SK-N-SH treated with all-trans-retinoic acid at 6 μM for 48 hours (cell line): ENCODE data around the gene SGK1.

ENCODE experiments used
- ATAC-seq: fragments of 200-7000 bp; cut with Tn5 transposase; 3 replicates; pipeline ENCODE4 v1.9.1; 2020; ENCODE audit warnings: mild to moderate bottlenecking, moderate library complexity
- ARNTL ChIP-seq: fragments of 450-650 bp; formaldehyde crosslinking; IDR thresholded peaks from 2 replicates; pipeline ENCODE4 v1.5.0; 2020; ENCODE audit warnings: low read depth, mild to moderate bottlenecking, moderate library complexity, borderline replicate concordance
- BACH2 ChIP-seq: fragments of 250-450 bp; sonication (Bioruptor Pico); IDR thresholded peaks from 2 replicates; pipeline ENCODE4 v1.9.0; 2021; ENCODE audit warnings: mild to moderate bottlenecking, borderline replicate concordance
- ESRRG ChIP-seq: fragments of 250-450 bp; sonication (Bioruptor Pico); IDR thresholded peaks from 2 replicates; pipeline ENCODE4 v1.6.1; 2021; ENCODE audit warnings: mild to moderate bottlenecking
- GLIS3 ChIP-seq: fragments of 250-450 bp; sonication (Bioruptor Pico); IDR thresholded peaks from 2 replicates; pipeline ENCODE4 v1.5.0; 2020; ENCODE audit warnings: mild to moderate bottlenecking, moderate library complexity
- ISL1 ChIP-seq: fragments of 250-450 bp; sonication (Bioruptor Pico); IDR thresholded peaks from 2 replicates; pipeline ENCODE4 v2.1.2; 2022; ENCODE audit warnings: mild to moderate bottlenecking, moderate library complexity
- OSR1 ChIP-seq: fragments of 250-450 bp; sonication (Bioruptor Pico); IDR thresholded peaks from 2 replicates; pipeline ENCODE4 v1.8.0; 2022; ENCODE audit warnings: moderate library complexity, mild to moderate bottlenecking, inconsistent platforms
- PPARA ChIP-seq: fragments of 250-450 bp; sonication (Bioruptor Pico); IDR thresholded peaks from 2 replicates; pipeline ENCODE4 v1.5.0; 2020; ENCODE audit warnings: mild to moderate bottlenecking, borderline replicate concordance
- RARB ChIP-seq: fragments of 250-450 bp; sonication (Bioruptor Pico); IDR thresholded peaks from 2 replicates; pipeline ENCODE4 v1.8.0; 2021; ENCODE audit warnings: mild to moderate bottlenecking, moderate library complexity
- SNAI2 ChIP-seq: fragments of 250-450 bp; sonication (Bioruptor Pico); IDR thresholded peaks from 2 replicates; pipeline ENCODE4 v1.5.0; 2020; ENCODE audit warnings: mild to moderate bottlenecking, moderate library complexity
- TCF4 ChIP-seq: fragments of 250-450 bp; sonication (Bioruptor Pico); IDR thresholded peaks from 2 replicates; pipeline ENCODE4 v1.8.0; 2021; ENCODE audit warnings: mild to moderate bottlenecking, moderate library complexity, borderline replicate concordance
- TOX ChIP-seq: fragments of 250-450 bp; sonication (Bioruptor Pico); IDR thresholded peaks from 2 replicates; pipeline ENCODE4 v1.8.0; 2021; ENCODE audit warnings: mild to moderate bottlenecking, moderate library complexity, borderline replicate concordance
- ZC3H10 ChIP-seq: fragments of 250-450 bp; sonication (Bioruptor Pico); IDR thresholded peaks from 2 replicates; pipeline ENCODE4 v1.5.1; 2021; ENCODE audit warnings: mild to moderate bottlenecking, moderate library complexity
- ZFP3 ChIP-seq: fragments of 250-450 bp; sonication (Bioruptor Pico); IDR thresholded peaks from 2 replicates; pipeline ENCODE4 v1.5.0; 2020; ENCODE audit warnings: mild to moderate bottlenecking, moderate library complexity
- ZFP30 ChIP-seq: fragments of 450-650 bp; formaldehyde crosslinking; IDR thresholded peaks from 2 replicates; pipeline ENCODE4 v1.5.0; 2022; ENCODE audit warnings: mild to moderate bottlenecking, moderate library complexity
- ZNF565 ChIP-seq: fragments of 450-650 bp; formaldehyde crosslinking; conservative IDR thresholded peaks from 2 replicates; pipeline ENCODE4 v1.5.0; 2020; ENCODE audit warnings: low read depth, mild to moderate bottlenecking, moderate library complexity
- ZNF70 ChIP-seq: fragments of 450-650 bp; formaldehyde crosslinking; IDR thresholded peaks from 2 replicates; pipeline ENCODE4 v1.5.0; 2020; ENCODE audit warnings: mild to moderate bottlenecking, moderate library complexity
- ZNF8 ChIP-seq: fragments of 450-650 bp; formaldehyde crosslinking; IDR thresholded peaks from 2 replicates; pipeline ENCODE4 v1.5.0; 2020; ENCODE audit warnings: mild to moderate bottlenecking, moderate library complexity
- TF ChIP-seq, protein P1 (sequence below): fragments of 250-450 bp; sonication (Bioruptor Pico); IDR thresholded peaks from 2 replicates; pipeline ENCODE4 v1.8.0; 2020; ENCODE audit warnings: mild to moderate bottlenecking, moderate library complexity, borderline replicate concordance
- TF ChIP-seq, protein P2 (sequence below): fragments of 250-450 bp; sonication (Bioruptor Pico); IDR thresholded peaks from 2 replicates; pipeline ENCODE4 v1.8.0; 2021; ENCODE audit warnings: low read depth, mild to moderate bottlenecking, moderate library complexity, borderline replicate concordance
- TF ChIP-seq, protein P3 (sequence below): fragments of 250-450 bp; sonication (Bioruptor Pico); IDR thresholded peaks from 2 replicates; pipeline ENCODE4 v1.5.1; 2020; ENCODE audit warnings: low read depth, mild to moderate bottlenecking, moderate library complexity
- TF ChIP-seq, protein P4 (sequence below): fragments of 250-450 bp; sonication (Bioruptor Pico); IDR thresholded peaks from 2 replicates; pipeline ENCODE4 v1.5.1; 2021; ENCODE audit warnings: mild to moderate bottlenecking, moderate library complexity
- TF ChIP-seq, protein P5 (sequence below): fragments of 250-450 bp; sonication (Bioruptor Pico); IDR thresholded peaks from 2 replicates; pipeline ENCODE4 v1.5.0; 2020; ENCODE audit warnings: mild to moderate bottlenecking, moderate library complexity

SGK1 gene

DNA sequence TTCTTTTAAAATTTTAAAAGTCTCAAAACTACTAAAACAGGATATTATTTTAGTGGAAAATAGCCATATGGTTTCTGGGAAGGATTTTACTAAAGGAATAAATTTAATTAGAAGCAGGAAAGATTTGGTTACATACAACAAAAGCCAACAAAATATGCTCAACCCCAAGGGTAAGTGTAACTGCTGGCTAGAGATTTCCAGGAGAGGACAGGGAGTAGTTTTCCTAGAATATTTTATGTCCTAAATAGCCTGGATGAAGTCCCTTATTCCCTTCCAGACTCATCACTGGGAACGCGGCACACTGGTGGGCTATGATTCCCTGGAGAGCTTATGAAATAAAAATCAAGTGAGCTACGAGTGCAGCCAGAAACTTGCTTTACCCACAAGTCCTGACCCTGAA is 66.6 kb downstream of the SGK1 start:
- ATAC-seq = no peak
- TF ChIP-seq TOX (no peak), TCF4 (no peak), ISL1 (no peak), ARNTL (CRISPR knock-in tag) (no peak)
- TF ChIP-seq, protein P1, sequence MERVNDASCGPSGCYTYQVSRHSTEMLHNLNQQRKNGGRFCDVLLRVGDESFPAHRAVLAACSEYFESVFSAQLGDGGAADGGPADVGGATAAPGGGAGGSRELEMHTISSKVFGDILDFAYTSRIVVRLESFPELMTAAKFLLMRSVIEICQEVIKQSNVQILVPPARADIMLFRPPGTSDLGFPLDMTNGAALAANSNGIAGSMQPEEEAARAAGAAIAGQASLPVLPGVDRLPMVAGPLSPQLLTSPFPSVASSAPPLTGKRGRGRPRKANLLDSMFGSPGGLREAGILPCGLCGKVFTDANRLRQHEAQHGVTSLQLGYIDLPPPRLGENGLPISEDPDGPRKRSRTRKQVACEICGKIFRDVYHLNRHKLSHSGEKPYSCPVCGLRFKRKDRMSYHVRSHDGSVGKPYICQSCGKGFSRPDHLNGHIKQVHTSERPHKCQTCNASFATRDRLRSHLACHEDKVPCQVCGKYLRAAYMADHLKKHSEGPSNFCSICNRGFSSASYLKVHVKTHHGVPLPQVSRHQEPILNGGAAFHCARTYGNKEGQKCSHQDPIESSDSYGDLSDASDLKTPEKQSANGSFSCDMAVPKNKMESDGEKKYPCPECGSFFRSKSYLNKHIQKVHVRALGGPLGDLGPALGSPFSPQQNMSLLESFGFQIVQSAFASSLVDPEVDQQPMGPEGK (CRISPR knock-in tag) = no peak
- TF ChIP-seq, protein P2, sequence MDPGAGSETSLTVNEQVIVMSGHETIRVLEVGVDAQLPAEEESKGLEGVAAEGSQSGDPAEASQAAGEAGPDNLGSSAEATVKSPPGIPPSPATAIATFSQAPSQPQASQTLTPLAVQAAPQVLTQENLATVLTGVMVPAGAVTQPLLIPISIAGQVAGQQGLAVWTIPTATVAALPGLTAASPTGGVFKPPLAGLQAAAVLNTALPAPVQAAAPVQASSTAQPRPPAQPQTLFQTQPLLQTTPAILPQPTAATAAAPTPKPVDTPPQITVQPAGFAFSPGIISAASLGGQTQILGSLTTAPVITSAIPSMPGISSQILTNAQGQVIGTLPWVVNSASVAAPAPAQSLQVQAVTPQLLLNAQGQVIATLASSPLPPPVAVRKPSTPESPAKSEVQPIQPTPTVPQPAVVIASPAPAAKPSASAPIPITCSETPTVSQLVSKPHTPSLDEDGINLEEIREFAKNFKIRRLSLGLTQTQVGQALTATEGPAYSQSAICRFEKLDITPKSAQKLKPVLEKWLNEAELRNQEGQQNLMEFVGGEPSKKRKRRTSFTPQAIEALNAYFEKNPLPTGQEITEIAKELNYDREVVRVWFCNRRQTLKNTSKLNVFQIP (CRISPR knock-in tag) = no peak
- TF ChIP-seq, all 23 proteins: peak for 0

DNA sequence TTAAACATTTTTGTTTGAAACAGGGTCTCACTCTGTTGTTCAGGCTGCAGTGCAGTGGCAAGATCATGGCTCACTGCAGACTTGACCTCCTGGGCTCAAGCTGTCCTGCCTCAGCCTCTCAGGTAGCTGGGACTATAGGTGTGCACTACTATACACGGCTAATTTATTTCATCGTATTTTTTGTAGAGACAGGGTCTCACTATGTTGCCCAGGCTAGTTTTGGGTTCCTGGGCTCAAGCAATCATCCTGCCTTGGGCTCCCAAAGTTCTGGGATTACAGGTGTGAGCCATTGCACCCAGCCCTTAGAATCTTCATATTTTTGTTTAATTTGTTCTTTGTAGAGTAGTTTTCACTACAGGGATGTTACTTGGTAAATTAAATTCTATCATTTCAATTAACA is 67.1 kb downstream of the SGK1 start:
- no peak for ATAC-seq
- TF ChIP-seq, protein P3, sequence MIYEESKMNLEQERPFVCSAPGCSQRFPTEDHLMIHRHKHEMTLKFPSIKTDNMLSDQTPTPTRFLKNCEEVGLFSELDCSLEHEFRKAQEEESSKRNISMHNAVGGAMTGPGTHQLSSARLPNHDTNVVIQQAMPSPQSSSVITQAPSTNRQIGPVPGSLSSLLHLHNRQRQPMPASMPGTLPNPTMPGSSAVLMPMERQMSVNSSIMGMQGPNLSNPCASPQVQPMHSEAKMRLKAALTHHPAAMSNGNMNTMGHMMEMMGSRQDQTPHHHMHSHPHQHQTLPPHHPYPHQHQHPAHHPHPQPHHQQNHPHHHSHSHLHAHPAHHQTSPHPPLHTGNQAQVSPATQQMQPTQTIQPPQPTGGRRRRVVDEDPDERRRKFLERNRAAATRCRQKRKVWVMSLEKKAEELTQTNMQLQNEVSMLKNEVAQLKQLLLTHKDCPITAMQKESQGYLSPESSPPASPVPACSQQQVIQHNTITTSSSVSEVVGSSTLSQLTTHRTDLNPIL (CRISPR knock-in tag) = no peak
- no peak for TF ChIP-seq PPARA (CRISPR knock-in tag)
- TF ChIP-seq TCF4 = no peak
- no peak for TF ChIP-seq SNAI2
- TF ChIP-seq, protein P2 (CRISPR knock-in tag) = no peak
- no peak for TF ChIP-seq ESRRG (CRISPR knock-in tag)
- no peak for TF ChIP-seq ZNF565 (CRISPR knock-in tag)
- TF ChIP-seq ZNF70 = no peak
- TF ChIP-seq OSR1 (CRISPR knock-in tag) = no peak
- no peak for TF ChIP-seq ARNTL (CRISPR knock-in tag)
- no peak for TF ChIP-seq BACH2 (CRISPR knock-in tag)
- no peak for TF ChIP-seq ZFP3 (CRISPR knock-in tag)
- TF ChIP-seq RARB = no peak
- no peak for TF ChIP-seq ZNF8 (CRISPR knock-in tag)
- TF ChIP-seq GLIS3 (CRISPR knock-in tag) = no peak
- no peak for TF ChIP-seq ZFP30 (CRISPR knock-in tag)
- no peak for TF ChIP-seq ISL1
- TF ChIP-seq, protein P1 (CRISPR knock-in tag) = no peak
- no peak for TF ChIP-seq ZC3H10

DNA sequence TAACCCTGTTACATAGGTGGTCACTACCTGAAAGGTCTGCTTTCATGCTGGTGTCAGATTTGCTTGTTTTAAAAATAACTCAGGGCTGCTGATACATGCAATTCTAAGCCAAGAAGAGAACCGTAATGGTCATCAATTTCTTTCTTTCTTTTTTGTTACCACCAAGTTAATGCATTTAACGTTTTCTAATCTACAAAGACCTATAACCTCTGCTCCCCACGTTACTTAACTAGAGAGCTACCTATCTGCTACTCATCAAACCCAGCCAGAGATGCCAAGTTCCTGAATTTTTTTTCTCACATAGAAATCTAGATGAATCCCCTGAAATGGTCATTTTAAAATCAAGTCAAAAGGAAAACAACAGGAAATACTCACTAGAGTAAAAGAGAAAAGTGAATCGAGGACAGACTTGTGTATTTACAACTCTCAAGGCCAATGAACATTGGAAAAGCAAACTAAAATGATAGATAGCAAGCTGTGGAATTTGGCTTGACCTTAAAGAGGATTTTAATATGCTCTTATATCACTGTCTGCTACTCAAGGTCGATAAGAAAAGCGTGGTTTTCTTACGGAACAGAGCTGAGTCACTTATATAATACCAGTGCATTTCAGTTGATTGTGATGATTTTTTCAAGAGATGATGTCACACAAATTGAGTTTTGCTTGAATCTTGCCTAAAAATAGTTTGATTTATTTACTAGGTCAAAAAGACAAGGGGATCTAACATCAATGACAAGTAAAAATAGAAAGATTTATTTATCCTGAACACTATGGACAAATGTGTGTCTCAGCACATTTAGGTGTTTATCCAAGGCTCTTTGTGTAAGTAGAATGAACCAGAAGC is 67.9 kb downstream of the SGK1 start:
- ATAC-seq = peak; percentile 50
- TF ChIP-seq ZNF565 (CRISPR knock-in tag) = no peak
- TF ChIP-seq ESRRG (CRISPR knock-in tag) = no peak
- TF ChIP-seq ZNF8 (CRISPR knock-in tag) = no peak
- TF ChIP-seq ZC3H10 = peak; percentile 93
- TF ChIP-seq, protein P4, sequence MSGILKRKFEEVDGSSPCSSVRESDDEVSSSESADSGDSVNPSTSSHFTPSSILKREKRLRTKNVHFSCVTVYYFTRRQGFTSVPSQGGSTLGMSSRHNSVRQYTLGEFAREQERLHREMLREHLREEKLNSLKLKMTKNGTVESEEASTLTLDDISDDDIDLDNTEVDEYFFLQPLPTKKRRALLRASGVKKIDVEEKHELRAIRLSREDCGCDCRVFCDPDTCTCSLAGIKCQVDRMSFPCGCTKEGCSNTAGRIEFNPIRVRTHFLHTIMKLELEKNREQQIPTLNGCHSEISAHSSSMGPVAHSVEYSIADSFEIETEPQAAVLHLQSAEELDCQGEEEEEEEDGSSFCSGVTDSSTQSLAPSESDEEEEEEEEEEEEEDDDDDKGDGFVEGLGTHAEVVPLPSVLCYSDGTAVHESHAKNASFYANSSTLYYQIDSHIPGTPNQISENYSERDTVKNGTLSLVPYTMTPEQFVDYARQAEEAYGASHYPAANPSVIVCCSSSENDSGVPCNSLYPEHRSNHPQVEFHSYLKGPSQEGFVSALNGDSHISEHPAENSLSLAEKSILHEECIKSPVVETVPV (CRISPR knock-in tag) = peak; percentile 64; the same call in 1 of the 2 replicates
- TF ChIP-seq, protein P5, sequence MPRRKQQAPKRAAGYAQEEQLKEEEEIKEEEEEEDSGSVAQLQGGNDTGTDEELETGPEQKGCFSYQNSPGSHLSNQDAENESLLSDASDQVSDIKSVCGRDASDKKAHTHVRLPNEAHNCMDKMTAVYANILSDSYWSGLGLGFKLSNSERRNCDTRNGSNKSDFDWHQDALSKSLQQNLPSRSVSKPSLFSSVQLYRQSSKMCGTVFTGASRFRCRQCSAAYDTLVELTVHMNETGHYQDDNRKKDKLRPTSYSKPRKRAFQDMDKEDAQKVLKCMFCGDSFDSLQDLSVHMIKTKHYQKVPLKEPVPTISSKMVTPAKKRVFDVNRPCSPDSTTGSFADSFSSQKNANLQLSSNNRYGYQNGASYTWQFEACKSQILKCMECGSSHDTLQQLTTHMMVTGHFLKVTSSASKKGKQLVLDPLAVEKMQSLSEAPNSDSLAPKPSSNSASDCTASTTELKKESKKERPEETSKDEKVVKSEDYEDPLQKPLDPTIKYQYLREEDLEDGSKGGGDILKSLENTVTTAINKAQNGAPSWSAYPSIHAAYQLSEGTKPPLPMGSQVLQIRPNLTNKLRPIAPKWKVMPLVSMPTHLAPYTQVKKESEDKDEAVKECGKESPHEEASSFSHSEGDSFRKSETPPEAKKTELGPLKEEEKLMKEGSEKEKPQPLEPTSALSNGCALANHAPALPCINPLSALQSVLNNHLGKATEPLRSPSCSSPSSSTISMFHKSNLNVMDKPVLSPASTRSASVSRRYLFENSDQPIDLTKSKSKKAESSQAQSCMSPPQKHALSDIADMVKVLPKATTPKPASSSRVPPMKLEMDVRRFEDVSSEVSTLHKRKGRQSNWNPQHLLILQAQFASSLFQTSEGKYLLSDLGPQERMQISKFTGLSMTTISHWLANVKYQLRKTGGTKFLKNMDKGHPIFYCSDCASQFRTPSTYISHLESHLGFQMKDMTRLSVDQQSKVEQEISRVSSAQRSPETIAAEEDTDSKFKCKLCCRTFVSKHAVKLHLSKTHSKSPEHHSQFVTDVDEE (CRISPR knock-in tag) = no peak
- TF ChIP-seq ZNF70 = no peak
- no peak for TF ChIP-seq PPARA (CRISPR knock-in tag)
- peak; percentile 91 for TF ChIP-seq ISL1
- TF ChIP-seq, protein P2 (CRISPR knock-in tag) = no peak
- no peak for TF ChIP-seq GLIS3 (CRISPR knock-in tag)
